ENCODE data around the gene SORL1-AS1.
"Not testable (repeated sequence)": the region's sequence is repeated elsewhere in the genome, so short reads cannot be mapped to it uniquely, and the experiment has no call there.

SORL1-AS1 gene

DNA sequence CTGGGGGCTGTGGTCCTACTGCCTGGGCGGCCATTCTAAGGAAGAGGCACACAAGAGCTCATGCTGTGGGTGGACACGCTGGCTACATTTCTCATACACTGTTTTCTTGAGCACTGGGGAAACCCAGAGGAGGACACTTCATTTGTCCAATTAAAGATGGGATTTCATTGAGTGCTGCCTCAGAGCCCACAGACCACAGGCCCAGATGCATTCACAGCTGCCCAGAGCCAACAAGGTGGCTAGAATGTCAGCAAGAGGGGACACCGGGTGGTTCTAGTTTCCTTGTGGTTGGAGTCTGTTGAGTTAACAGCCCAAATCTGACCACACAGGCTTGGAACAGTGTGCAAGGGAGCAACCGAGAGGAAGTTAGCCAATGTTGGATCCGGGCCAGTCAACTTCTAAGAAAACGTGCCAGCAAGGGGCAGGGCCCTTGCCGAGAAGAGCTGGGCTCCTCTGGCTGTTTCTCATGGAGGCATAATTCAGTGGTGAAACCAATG lies 35.7 kb downstream of the SORL1-AS1 start:
- TF ChIP-seq SUZ12 (IDR thresholded peaks at IDR 0.05; ENCODE audit: extremely low read depth, insufficient read depth, insufficient read length) (no peak), ZNF274 (IDR thresholded peaks at IDR 0.05; ENCODE audit: low read depth, low read length) (no peak), YY1 (IDR thresholded peaks at IDR 0.05; ENCODE audit: insufficient read depth, insufficient read length) (no peak)
- Histone ChIP-seq H3K9me3 (ENCODE audit: insufficient read depth, low read length) (no peaks in the 10 kb centered on the region), H3K4me3 (ENCODE audit: insufficient read length, low read depth) (no peak overlapping the region), H3K9ac (ENCODE audit: insufficient read length, low read depth) (no peak overlapping the region), H3K36me3 (ENCODE audit: insufficient read depth, insufficient read length, low read length) (no peaks in the 10 kb centered on the region), H3K27me3 (ENCODE audit: insufficient read depth, insufficient read length) (no peaks in the 10 kb centered on the region), H3K4me1 (ENCODE audit: insufficient read depth, insufficient read length) (no peaks in the 10 kb centered on the region)
- DNase-seq (ENCODE audit: low read depth, low spot score) = no peak

DNA sequence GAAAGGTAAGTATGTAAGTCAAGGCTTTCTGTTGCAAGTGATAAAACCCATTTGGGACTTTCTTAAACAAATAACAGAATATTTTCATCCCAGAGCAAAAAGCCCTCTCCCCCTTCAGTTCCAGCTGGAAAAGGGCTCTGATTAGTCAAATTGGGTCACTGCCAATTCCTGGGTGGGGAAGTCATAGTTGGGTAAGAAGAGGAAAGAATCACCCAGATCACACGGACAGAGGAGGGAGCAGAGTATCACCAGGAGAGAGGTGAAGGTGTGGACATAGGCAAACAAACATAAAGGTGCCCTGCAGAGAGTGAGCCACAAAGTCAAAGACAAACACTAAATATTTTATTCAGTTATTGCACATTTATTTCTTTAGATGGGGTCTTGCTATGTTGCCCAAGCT lies 36.9 kb downstream of the SORL1-AS1 start:
- DNase-seq (ENCODE audit: low read depth, low spot score) = no peak
- H3K4me1 ChIP-seq (ENCODE audit: insufficient read depth, insufficient read length) = no peaks in the 10 kb centered on the region
- TF ChIP-seq SUZ12 (IDR thresholded peaks at IDR 0.05; ENCODE audit: extremely low read depth, insufficient read depth, insufficient read length) (no peak), ZNF274 (IDR thresholded peaks at IDR 0.05; ENCODE audit: low read depth, low read length) (no peak), YY1 (IDR thresholded peaks at IDR 0.05; ENCODE audit: insufficient read depth, insufficient read length) (no peak)

DNA sequence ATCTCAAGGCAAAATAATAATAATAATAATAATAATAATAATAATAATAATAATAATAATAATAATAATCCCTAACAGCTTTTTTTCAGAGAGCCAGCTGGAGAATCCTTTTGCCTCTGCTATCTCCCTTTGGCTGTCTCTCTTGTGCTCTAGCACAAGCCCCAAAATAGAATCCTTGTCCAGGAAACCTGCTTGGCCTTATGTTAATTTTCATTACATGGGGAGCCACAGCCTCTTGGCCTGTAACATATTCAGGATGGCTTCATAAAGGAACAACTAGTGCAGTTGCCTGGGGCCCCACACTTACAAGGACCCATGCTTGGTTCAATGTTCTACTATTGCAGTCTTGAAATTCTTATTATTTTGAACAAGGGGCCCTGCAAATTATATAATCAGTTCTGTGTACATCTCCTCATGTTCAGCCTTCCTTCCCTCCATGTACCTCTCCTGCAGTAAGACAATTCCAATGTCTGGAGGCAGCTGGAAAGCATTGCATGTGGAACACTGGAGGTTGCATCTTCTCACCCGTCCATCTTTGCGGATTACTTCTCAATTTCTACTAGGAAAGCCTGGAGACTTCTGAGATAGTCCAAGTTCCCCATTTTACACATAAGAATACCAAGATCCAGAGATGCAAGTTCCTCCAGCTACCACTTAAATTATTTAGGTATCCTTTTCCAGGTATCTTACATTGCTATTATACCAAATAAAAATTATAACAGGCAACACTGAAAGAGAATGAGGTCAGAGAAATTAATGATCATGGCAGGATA lies 38.4 kb downstream of the SORL1-AS1 start:
- TF ChIP-seq SUZ12 (IDR thresholded peaks at IDR 0.05; ENCODE audit: extremely low read depth, insufficient read depth, insufficient read length) = no peak
- TF ChIP-seq ZNF274 (IDR thresholded peaks at IDR 0.05; ENCODE audit: low read depth, low read length) = no peak
- no peaks in the 10 kb centered on the region for H3K27me3 ChIP-seq (ENCODE audit: insufficient read depth, insufficient read length)
- H3K4me3 ChIP-seq (ENCODE audit: insufficient read length, low read depth) = no peak overlapping the region
- no peaks in the 10 kb centered on the region for H3K9me3 ChIP-seq (ENCODE audit: insufficient read depth, low read length)
- no peaks in the 10 kb centered on the region for H3K36me3 ChIP-seq (ENCODE audit: insufficient read depth, insufficient read length, low read length)
- no peak for DNase-seq (ENCODE audit: low read depth, low spot score)
- no peak overlapping the region for H3K9ac ChIP-seq (ENCODE audit: insufficient read length, low read depth)
- no peaks in the 10 kb centered on the region for H3K4me1 ChIP-seq (ENCODE audit: insufficient read depth, insufficient read length)

More for the DNA sequence above, 36.9 kb downstream of the SORL1-AS1 start:
- H3K27me3 ChIP-seq (ENCODE audit: insufficient read depth, insufficient read length) = no peaks in the 10 kb centered on the region
- H3K4me3 ChIP-seq (ENCODE audit: insufficient read length, low read depth) = no peak overlapping the region
- H3K36me3 ChIP-seq (ENCODE audit: insufficient read depth, insufficient read length, low read length) = no peaks in the 10 kb centered on the region
- H3K9me3 ChIP-seq (ENCODE audit: insufficient read depth, low read length) = no peaks in the 10 kb centered on the region
- H3K9ac ChIP-seq (ENCODE audit: insufficient read length, low read depth) = no peak overlapping the region

DNA sequence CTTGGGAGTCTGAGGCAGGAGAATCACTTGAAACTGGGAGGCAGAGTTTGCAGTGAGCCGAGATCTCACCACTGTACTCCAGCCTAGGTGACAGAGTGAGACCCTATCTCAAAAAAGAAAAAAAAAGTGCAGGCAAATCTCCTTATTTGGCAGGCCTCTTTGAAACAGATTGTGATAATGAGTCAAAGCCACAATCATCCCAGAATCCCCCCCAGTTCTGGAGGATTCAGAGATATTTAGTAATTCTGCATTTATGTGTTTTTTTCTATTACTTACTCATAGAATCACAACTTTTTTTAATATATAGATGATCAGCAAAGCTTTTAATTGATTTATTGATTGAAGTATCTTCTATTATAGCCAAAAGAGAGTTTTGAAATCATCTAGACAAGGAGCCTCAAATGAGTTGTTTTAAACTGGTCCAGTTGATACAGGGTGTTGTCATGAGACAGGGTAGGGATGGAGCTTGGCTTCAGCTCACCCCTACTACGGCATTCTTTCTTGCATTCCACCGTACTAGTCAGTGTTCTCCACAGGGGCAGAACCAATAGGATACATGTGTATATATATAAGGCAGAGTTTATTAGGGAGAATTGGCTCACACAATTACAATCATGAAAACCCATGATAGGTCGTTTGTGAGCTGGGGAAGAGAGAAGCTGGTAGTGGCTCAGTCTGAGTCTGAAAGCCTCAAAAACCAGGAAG lies 39.9 kb downstream of the SORL1-AS1 start:
- Histone ChIP-seq H3K4me3 (ENCODE audit: insufficient read length, low read depth) (no peak overlapping the region), H3K27me3 (ENCODE audit: insufficient read depth, insufficient read length) (no peaks in the 10 kb centered on the region), H3K9me3 (ENCODE audit: insufficient read depth, low read length) (no peaks in the 10 kb centered on the region), H3K4me1 (ENCODE audit: insufficient read depth, insufficient read length) (no peaks in the 10 kb centered on the region), H3K9ac (ENCODE audit: insufficient read length, low read depth) (no peak overlapping the region), H3K36me3 (ENCODE audit: insufficient read depth, insufficient read length, low read length) (no peaks in the 10 kb centered on the region)
- TF ChIP-seq YY1 (IDR thresholded peaks at IDR 0.05; ENCODE audit: insufficient read depth, insufficient read length) = no peak
- DNase-seq (ENCODE audit: low read depth, low spot score) = no peak

DNA sequence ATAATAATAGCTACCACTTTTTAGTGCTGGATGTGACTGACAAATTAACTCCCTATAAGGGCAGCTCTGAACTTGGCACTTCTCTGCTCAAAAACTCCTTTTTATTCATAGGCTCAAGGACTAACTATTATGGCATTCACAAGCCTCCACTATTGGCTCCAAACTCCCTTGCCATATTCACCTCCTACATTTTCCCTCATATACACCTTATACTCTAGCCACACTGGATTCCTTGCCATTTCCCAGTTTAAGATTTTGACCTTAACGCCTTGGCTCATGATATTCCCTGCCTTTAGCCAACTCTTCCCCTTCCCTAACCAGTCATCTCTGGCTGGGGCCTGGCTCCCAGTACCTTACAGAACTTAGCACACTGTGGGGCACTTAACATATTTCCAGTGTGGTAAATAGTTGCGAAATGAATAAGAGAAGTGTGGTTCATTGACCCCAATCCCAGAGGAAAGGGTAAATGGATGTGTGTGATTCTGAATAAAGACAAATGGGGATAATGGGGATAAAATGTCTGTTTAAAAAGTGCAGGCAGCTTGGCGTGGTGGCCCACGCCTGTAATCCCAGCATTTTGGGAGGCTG lies 40.7 kb downstream of the SORL1-AS1 start:
- TF ChIP-seq SUZ12 (IDR thresholded peaks at IDR 0.05; ENCODE audit: extremely low read depth, insufficient read depth, insufficient read length) = no peak
- TF ChIP-seq ZNF274 (IDR thresholded peaks at IDR 0.05; ENCODE audit: low read depth, low read length) = no peak
- TF ChIP-seq YY1 (IDR thresholded peaks at IDR 0.05; ENCODE audit: insufficient read depth, insufficient read length) = no peak
- DNase-seq (ENCODE audit: low read depth, low spot score) = no peak
- Histone ChIP-seq H3K9me3 (ENCODE audit: insufficient read depth, low read length) (no peaks in the 10 kb centered on the region), H3K4me1 (ENCODE audit: insufficient read depth, insufficient read length) (no peaks in the 10 kb centered on the region), H3K9ac (ENCODE audit: insufficient read length, low read depth) (no peak overlapping the region), H3K4me3 (ENCODE audit: insufficient read length, low read depth) (no peak overlapping the region), H3K27me3 (ENCODE audit: insufficient read depth, insufficient read length) (no peaks in the 10 kb centered on the region), H3K36me3 (ENCODE audit: insufficient read depth, insufficient read length, low read length) (no peaks in the 10 kb centered on the region)

DNA sequence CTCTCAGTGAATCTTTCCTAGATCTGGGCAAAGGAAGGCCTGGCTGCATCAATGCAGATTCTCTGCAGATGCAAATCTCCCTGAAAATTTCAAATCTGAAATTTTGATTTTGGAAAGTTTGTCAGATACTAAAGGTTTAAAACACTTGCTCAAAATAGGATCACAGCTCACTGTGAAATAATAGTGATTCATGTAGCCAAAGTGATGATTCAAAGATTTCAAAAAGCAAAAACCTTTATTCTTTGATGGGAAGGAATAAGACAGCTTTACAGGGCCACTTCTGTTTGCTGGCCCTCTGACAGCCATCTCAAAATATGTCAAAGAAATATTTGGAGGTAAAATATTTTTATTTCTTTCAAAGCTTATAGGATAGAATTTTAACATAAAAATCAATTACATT lies 41.4 kb downstream of the SORL1-AS1 start:
- not testable (repeated sequence) for H3K27me3 ChIP-seq (ENCODE audit: insufficient read depth, insufficient read length); H3K9ac ChIP-seq (ENCODE audit: insufficient read length, low read depth); H3K4me1 ChIP-seq (ENCODE audit: insufficient read depth, insufficient read length); DNase-seq (ENCODE audit: low read depth, low spot score); H3K9me3 ChIP-seq (ENCODE audit: insufficient read depth, low read length); H3K4me3 ChIP-seq (ENCODE audit: insufficient read length, low read depth); H3K36me3 ChIP-seq (ENCODE audit: insufficient read depth, insufficient read length, low read length)

DNA sequence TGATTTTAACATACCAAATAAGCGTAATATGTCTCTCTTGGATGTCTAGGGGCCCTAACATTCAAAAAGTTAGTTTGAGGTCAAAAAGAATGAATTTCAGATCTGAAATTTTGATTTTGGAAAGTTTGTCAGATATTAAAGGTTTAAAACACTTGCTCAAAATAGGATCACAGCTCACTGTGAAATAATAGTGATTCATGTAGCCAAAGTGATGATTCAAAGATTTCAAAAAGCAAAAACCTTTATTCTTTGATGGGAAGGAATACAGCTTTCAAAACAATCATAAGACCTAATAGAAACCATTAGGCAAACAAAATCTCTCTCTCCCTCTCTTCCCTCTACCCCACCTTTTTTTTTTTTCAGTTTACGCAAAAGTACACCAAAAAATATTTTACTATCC lies 42.7 kb downstream of the SORL1-AS1 start:
- H3K9ac ChIP-seq (ENCODE audit: insufficient read length, low read depth); H3K9me3 ChIP-seq (ENCODE audit: insufficient read depth, low read length); H3K4me1 ChIP-seq (ENCODE audit: insufficient read depth, insufficient read length); H3K4me3 ChIP-seq (ENCODE audit: insufficient read length, low read depth); H3K27me3 ChIP-seq (ENCODE audit: insufficient read depth, insufficient read length); DNase-seq (ENCODE audit: low read depth, low spot score); H3K36me3 ChIP-seq (ENCODE audit: insufficient read depth, insufficient read length, low read length): not testable (repeated sequence)

All from NT2/D1 (cell line).